HG03575 (cell line): ENCODE measurements around the gene METAP1D.
"Not testable (repeated sequence)": the region's sequence is repeated elsewhere in the genome, so short reads cannot be mapped to it uniquely, and the experiment has no call there.

Experiments used
- ATAC-seq: cut with Tn5 transposase; IDR thresholded peaks from one replicate; pipeline ENCODE4 v1.9.1; 2021; ENCODE audit not compliant: unreplicated experiment, insufficient number of reproducible peaks, low FRiP score; ENCODE audit errors: extremely low read depth

Gene METAP1D

DNA sequence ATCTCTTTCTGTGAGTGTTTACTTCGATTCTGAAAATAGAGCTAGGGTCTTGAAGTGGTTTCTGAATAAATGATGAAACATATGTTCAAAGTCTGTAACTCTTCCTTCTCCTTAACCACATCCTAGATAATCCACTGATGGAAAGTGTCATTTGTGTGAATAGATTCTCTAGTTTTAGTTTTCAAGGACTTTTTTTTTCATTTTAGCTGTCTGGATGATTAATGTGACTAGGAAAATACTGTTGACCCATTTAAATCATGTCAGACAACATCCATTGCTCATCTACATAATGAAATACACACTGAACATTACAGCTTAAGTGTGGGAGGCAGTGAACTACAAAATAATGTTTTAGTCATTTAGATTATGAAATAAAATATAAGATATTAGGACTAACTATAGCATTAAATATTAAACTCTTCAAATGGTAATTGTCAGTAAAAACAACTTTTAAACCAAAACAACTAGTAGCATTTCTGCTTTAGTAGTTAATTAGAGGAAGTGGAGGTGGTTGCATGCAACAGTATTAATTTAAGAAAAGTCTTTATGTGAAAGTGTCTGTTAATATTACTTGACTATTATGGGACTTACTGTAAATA lies 46.4 kb downstream of the METAP1D start:
- no peak for ATAC-seq

DNA sequence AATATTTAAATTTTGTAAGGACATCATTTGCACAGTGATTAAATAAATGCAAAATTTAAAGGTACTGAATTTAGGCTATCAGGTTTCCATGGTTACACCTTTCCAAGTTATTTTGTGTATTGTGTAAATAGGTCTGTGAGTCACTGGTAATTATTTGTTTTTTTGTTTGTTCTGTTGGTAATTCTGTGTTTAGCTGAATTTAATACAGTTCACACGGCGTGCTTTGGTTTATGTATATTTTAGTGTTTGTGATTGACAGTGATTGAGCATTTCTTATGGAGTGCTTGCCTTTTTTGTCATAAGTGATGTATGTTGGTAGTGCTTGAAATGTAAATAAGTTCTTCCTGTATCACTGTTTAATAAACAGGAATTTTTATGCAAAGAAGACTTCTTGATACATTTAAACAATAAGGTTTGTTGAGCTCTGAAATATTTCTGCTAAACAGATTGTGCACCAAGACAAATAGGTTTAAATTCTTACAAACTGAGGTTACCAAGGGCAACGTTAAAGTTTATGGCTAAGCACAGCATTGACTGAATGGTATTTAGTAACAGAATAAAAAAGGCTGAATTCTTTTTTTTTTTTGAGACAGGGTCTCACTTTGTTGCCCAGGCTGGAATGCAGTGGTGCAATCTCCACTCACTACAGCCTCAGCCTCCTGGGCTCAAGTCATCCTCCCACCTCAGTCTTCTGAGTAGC lies 47.3 kb downstream of the METAP1D start:
- no peak for ATAC-seq

DNA sequence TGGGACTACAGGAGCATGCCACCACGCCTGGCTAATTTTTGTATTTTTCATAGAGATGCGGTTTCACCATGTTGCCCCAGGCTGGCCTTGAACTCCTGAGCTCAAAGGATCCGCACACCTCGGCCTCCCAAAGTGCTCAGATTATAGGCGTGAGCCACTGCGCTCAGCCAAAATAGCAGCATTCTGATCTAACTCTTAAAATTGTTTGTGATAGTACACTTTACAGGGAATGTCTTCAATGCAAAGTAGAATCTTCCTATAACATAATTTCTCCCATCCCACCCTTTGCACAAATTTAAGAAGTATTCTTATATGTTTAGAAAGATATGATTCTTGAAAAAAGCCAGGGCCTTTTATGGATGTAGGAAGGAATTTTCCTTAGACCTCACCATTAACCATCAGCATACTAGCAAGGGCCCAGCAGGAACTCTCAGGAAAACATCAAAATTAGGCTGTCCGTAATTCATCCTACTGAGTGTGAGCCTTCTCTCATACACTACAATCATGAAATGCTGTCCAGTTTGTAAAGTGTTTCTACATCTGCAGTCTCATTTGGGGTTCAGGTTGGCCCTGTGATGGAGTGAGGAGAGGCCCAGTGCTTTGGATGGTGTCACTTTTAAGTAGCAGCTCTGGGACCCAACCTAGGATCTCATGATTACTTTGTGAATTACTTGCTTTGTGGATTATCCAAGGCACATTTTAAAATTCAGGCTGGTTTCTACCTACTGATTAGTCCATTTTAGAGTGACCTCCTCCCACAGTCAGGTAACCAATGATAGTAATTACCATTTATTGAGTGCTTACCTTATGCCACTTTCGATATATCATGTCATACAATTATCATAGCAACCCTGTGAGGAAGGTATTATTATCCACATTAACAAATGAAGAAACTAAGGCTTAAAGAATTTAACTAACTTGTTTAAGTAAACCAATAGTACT lies 48.1 kb downstream of the METAP1D start:
- ATAC-seq = no peak

DNA sequence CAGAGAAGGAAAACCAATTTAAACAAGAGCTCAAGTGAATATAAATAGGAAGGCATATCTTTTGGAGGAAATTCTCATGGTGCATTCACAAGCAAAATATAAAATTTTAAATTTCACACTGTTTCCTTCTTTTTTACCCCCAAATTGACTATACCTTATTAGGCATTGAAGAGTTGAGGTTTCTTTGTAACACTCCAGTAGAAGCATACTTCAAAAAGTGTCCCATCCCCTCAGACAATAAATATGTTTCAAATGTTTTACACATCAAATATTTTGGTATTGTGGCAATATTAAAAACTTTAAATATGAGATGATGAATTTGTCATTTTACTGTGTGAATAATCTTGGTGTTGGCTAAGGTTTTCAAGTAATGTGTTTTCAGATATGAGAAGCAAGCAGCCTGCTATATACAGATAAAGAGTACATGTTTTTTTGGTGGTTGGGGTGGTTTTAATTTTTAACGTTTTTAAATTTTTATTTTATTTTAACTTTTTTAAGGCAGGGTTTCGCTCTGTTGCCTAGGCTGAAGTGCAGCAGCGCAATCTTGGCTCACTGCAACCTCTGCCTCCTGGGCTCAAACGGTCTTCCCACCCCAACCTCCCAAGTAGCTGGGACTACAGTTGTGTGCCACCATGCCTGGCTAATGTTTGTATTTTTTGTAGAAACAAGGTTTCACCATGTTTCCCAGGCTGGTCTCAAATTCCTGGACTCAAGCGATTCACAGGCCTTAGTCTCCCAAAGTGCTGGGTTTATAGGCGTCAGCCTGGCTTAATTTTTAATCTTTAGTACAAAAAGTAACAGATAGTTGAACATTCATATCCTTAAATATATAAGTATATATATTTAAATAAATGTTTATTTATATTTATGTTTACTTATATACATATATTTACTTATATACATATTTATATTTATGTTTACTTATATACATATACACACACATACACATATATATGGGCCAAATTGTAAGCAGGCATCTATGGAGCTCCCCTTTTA lies 49.1 kb downstream of the METAP1D start:
- no peak for ATAC-seq

DNA sequence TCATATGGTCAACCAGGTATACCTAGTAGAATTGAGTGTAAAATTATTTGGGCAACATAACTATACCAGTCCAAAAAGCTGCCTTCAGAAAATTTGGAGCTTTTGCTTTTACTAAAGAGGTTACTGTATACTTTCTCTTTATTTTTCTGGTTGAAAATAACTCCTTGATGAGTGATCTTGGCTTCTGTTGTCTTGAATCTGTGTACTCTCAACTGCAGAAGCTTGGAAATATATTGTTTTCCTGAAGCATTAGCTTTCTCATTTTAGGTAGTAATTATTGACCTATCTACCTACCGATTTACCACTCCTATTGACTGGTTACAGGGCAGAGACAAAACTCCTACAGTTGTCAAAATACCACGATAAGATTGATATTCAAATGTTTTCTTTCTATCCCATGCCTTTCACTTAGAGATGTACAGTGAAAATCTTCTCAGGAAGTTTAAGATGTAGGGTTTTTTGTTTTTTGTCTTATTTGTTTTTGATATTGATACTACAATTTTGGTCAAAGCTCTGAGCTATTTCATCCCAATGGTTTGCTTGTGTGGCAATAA lies 49.9 kb downstream of the METAP1D start:
- no peak for ATAC-seq

DNA sequence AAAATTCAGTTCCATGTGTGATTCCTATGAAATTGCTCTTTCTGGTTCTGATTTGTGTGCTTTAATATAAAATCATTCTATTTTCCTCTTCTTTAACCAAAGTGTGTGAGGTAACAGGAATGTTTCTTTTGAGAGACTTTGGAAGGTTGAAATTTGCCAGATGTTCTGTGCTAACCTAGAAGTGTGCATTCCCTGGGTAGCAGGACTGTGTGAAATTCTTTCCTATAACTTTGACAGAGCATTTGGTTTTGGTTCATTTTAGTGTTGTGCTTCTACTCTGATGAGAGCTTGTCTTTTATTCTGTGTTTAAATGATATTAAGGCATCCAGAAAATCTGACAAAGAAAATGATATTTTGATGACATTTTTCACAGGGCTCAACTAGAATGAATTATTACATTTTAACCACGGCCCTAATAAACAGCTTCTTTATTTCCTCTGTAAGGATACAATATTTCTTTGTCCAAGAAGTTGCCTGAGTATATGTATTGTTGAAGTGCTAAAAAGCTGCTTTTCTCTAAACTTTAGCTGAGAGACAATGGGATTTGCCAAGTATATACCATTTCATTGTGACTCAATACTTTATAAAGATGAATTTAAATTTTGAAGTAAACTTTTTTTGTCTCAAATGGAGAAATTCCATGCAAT lies 50.8 kb downstream of the METAP1D start:
- no peak for ATAC-seq

DNA sequence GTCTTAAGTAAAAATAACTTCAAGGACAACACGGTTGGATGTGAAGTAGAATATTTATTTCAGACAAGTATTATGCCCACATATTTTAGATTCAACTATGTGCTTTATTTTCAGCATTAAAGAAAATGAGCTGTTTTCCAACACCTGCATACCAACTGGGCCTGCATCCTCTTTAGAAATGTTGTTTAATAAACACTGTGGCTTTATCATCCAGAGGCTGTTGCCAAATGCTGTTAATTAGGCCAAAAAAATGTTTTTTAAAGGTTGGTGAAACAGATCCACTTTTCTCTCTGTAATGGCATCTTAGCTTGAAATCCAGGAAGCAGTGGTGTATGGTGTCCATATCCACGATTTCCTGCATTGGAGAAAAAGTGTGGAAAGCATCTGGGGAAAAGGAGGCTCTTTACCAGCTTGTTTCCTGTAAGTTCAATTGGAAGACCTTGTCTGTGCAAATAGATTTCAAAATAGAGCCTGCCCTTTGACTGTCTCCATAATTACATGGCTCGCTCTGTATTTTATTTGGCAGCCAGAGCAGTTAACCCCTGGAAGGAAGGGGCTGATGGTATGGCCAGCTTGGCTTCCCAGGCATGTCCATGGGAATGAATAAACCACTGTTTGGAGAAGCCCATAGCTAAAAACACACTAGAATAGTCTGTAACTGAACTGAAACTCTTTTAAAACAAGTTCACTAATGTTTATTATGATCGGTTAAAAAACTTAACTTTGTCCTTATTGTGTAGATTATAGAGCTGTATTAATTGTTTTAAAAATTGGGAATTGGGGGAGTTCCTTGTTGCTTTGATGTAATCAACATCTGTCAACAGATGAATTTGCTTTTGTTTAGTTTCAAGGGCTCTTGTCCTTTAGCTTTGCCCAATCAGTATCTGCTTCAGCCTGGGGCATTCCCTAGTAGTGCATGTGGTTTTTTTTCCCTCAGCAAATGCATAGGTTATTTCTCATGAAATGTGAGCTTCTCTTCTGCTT lies 52.5 kb downstream of the METAP1D start:
- no peak for ATAC-seq

DNA sequence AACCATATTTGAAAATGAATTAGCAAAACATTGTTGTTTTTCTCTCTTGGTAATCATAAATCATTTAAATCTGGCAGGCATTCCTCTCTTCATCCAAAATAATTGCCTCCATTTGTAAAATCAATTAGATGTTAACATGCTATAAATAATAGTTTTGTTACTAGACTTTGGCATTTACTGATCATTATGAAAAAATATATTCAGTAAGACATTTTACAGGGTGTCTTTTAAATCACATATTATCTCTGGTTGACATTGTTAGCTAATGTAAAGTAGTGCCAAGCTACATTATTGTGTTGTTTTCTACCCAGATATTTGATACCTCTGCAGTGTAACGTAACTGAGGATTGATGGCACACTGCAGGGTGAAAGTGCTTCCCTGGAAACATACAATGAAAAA lies 53.7 kb downstream of the METAP1D start:
- no peak for ATAC-seq

DNA sequence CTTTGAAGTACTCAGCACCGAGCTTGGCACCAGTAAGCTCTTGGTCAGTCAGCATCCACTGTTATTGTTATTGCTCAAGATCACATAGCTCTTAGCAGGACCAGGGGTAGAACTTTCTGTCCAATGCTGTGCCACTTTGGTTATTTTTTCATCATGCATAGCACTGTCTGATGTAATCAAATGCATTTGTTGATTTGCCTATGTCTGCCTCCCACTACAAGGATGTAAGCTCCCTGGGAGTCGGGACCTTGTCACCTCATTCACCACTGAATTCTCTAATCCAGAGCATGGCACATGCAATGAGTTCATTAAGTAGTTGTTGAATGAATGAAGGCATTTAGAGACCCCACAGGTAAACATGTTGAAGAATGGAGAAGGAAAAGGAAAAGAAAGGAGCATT lies 56.5 kb downstream of the METAP1D start:
- no peak for ATAC-seq

DNA sequence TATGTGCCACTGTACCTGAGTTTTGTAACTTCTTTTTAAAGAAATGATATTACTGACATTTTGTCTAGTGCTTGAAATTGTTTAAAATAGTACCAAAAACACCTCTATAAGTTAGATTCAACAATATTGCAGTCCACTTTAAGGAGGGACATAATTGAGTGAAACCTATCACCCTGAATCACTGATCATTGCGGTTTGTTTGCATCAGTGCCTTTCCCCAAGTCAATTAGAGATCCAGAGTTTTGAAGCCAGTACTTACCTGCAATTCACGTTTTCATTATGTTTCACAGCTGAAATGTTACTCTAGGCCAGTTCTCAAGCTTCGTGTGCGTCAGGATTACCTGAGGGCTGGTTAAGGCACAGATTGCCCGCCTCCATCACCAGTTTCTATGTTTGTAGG lies 58.9 kb downstream of the METAP1D start:
- no peak for ATAC-seq

DNA sequence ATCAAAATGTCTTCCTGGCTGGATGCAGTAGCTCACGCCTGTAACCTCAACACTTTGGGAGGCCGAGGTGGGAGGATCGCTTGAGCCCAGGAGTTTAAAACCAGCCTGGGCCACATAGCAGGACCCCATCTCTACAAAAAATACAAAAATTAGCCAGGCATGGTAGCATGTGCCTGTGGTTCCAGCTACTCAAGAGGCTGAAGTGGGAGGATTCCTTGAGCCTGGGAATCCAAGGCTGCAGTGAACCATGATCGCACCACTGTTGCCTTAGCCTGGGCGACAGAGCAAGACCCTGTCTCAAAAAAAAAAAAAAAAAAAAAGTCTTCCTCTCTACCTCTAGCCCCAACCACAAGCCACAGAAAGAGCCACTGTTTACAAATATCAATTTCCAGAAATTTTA lies 60.4 kb downstream of the METAP1D start:
- ATAC-seq = not testable (repeated sequence)

DNA sequence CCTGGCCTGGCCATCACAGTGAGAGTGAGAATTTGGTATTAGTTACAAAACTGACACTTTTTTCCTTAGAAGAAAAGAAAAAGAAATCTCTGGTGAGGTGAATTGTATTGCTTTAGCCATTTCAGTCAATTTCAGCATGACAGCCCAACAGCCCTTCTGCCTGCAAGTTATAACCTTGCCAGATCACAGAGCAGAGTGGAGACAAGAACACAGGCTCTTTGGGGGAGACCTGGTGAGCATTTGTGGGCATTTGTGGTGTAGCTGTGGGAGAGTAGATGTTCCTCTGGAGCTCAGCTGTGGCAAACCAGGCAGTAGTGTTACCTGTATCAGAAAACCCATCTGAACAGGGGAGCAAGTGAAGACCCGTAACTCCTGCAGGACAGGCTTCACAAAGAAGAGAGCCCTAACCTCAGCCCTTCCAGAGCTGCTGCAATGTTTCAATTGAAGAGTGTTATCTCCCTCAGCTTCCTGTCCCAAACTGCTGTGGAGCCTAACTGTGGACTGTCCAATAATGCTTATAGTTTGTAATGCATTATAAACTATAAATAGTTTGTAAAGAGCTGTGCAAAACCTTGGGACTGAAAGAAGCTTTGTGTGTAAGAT lies 62.8 kb downstream of the METAP1D start:
- no peak for ATAC-seq

DNA sequence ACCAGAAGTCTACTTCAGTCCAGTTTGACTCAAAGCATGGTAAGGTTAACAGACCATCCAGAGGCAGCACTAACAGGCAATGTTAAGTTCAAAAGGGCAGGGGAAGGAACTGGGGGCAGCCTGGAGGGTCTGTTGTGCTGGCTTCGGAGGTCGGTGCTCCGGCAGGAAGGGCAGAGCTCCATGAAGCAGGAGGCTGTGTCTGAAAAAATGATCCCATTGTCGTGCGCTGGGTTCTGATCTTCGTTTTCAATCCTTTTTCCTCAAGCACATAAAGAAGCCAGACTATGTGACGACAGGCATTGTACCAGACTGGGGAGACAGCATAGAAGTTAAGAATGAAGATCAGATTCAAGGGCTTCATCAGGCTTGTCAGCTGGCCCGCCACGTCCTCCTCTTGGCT lies 63.7 kb downstream of the METAP1D start:
- no peak for ATAC-seq

DNA sequence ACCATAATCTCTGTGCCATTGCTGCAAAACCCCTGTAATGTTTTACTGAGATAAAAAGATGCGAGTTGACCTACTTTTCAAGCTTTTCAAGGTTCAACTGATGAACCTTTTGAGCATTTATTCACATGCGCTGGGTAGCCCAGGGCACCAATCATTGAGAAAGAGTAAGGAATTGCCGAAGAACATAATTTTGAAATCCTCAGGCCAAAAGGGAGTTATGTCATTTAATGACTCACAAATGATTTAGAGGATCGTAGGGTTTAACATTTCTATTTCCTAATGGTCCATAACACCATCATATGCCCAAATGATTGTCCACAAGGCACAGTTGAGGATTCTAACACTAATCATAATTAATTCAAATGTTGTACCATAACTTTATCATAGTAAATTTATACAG lies 65.4 kb downstream of the METAP1D start:
- no peak for ATAC-seq

DNA sequence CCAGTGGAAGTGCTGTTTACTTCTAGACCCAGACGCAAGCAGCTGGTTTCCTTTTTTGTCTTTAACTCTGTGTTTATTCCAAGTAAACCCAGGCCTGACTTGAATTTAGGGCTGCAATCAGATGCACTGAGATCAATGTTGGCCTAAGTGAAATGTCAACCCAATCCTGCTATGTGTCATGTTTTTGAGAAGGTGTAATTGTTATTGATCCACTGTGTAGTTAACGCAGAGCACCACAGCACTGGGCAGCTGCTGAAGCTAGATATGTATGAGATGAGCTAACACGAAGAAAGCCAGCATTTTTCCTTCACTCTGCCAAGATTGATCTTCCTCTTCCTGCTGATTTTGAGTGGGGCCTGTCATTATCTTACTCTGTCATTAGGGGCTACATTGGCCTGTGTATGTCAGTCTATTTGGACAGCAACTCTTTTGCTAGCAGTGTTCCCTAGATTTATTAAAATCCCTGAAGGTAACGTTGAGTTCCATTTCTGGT lies 66.7 kb downstream of the METAP1D start:
- no peak for ATAC-seq

DNA sequence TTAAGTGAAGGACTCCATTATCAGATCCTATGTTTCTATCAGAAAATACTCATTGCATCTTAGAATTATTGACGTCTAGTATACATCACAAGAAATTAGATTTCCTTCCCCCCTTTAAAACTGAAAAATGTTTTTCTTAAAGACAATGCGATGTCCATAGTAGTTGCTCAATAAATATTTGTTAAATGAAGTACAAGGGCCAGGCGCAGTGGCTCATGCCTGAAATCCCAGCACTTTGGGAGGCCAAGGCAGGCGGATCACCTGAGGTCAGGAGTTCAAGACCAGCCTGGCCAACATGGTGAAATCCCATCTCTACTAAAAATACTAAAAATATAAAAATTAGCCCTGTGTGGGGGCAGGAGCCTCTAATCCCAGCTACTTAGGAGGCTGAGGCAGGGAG lies 68.2 kb downstream of the METAP1D start:
- ATAC-seq = not testable (repeated sequence)
